ENCODE results near the gene NSD2. TPM values are rescaled to one million over a fixed set of nuclear protein-coding genes. Genes with fewer than 3 reads are reported as not detected.

Gene NSD2
- polyA plus RNA-seq, 1 donor from 2014 or later, result 51.6 TPM

DNA sequence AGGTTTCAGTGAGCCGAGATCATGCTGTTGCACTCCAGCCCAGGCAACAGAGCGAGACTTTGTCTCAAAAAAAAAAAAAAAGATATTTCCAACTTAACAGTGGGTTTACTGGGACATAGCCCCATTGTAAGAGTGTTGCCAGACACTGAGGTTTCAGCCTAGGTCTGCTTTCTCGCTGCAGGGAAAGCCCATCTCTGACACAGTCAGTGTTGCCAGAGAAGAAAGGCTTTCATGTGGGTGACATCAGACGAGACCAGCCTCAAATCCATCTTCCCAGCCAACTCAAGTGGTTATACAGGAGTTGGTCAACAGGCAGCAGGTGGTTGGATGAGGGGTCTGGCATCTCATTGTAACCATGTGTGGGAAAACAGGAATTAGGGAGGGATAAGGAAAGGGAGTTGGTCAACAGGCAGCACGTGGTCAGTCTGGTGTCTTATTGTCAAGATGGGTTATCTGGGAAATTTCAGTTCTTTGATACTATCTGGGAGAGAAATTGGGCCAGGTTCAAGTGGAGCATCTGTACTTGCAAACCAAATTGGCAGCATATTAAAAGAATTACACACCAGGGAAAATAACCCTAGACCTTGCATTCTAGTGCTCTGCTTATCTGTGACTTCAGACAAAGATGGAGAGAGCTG, 96.4 kb downstream of the NSD2 start:
- Histone ChIP-seq H3K4me2 (ENCODE audit: low read length) (no peak overlapping the region), H3K9me2 (ENCODE audit: insufficient read depth, low read length) (no peaks in the 10 kb centered on the region), H4K20me1 (ENCODE audit: insufficient read depth) (no peaks in the 10 kb centered on the region), H2AFZ (ENCODE audit: low read depth, low read length) (no peak overlapping the region), H3K4me3 (ENCODE audit: low read length) (no peak overlapping the region), H3K79me2 (replicated peaks; ENCODE audit: insufficient read depth, low read length) (no peaks in the 10 kb centered on the region), H3F3A (ENCODE audit: insufficient read depth, low read length, poor library complexity, severe bottlenecking) (no peaks in the 10 kb centered on the region), H3K9me3 (ENCODE audit: low read length) (no peaks in the 10 kb centered on the region), H3K36me3 (ENCODE audit: insufficient read depth, low read length) (no peaks in the 10 kb centered on the region), H3K27me3 (ENCODE audit: insufficient read depth, low read depth, low read length) (no peaks in the 10 kb centered on the region), H3K27ac (ENCODE audit: low read length) (no peak overlapping the region), H3K9ac (ENCODE audit: low read length) (no peak overlapping the region)
- TF ChIP-seq MXI1 (conservative IDR thresholded peaks at IDR 0.05; ENCODE audit: poor library complexity, severe bottlenecking) (no peak), TAF1 (IDR thresholded peaks at IDR 0.05; ENCODE audit: low read depth) (no peak), SMC3 (conservative IDR thresholded peaks at IDR 0.05; ENCODE audit: poor library complexity) (no peak), RAD21 (conservative IDR thresholded peaks at IDR 0.05) (no peak), REST (IDR thresholded peaks at IDR 0.05; ENCODE audit: borderline replicate concordance) (no peak), CTCF (IDR thresholded peaks at IDR 0.05; ENCODE audit: poor library complexity, severe bottlenecking) (no peak), EZH2 (IDR thresholded peaks at IDR 0.05; ENCODE audit: borderline replicate concordance, insufficient read depth, low read length, poor library complexity, severe bottlenecking) (no peak), EP300 (conservative IDR thresholded peaks at IDR 0.05; ENCODE audit: poor library complexity, severe bottlenecking) (no peak), POLR2AphosphoS5 (IDR thresholded peaks at IDR 0.05) (no peak)

GRCh38 chr4:1968686-1969295, 97.6 kb downstream of the NSD2 start:
- Histone ChIP-seq H3K4me2 (ENCODE audit: low read length) (no peak overlapping the region), H3K4me3 (ENCODE audit: low read length) (no peak overlapping the region), H3K79me2 (replicated peaks; ENCODE audit: insufficient read depth, low read length) (no peaks in the 10 kb centered on the region), H3F3A (ENCODE audit: insufficient read depth, low read length, poor library complexity, severe bottlenecking) (no peaks in the 10 kb centered on the region), H4K20me1 (ENCODE audit: insufficient read depth) (no peaks in the 10 kb centered on the region), H3K36me3 (ENCODE audit: insufficient read depth, low read length) (no peaks in the 10 kb centered on the region), H2AFZ (ENCODE audit: low read depth, low read length) (no peak overlapping the region), H3K27me3 (ENCODE audit: insufficient read depth, low read depth, low read length) (no peaks in the 10 kb centered on the region), H3K9ac (ENCODE audit: low read length) (no peak overlapping the region), H3K9me2 (ENCODE audit: insufficient read depth, low read length) (no peaks in the 10 kb centered on the region), H3K9me3 (ENCODE audit: low read length) (no peaks in the 10 kb centered on the region), H3K27ac (ENCODE audit: low read length) (no peak overlapping the region)
- no peak for TF ChIP-seq MXI1 (conservative IDR thresholded peaks at IDR 0.05; ENCODE audit: poor library complexity, severe bottlenecking)
- no peak for TF ChIP-seq EP300 (conservative IDR thresholded peaks at IDR 0.05; ENCODE audit: poor library complexity, severe bottlenecking)
